OCI-LY1 (cell line): ENCODE data around the gene STK11IP.

ENCODE experiments used
- H2AFZ ChIP-seq: fragments of 200-600 bp; sonication (generic), shearing (Covaris generic); 2 replicates; pipeline ENCODE4 v1.6.0; 2014; ENCODE audit warnings: antibody characterized with exemption, mild to moderate bottlenecking, low read length
- H3F3A ChIP-seq: fragments of 200-600 bp; sonication (generic), shearing (Covaris generic); 2 replicates; pipeline ENCODE4 v1.6.0; 2014; ENCODE audit warnings: mild to moderate bottlenecking, antibody characterized with exemption, low read length, moderate library complexity; ENCODE audit not compliant: insufficient read depth
- H3K27ac ChIP-seq: fragments of 200-600 bp; sonication (generic); 2 replicates; pipeline ENCODE4 v1.5.1; 2014; ENCODE audit warnings: low read length, mixed run types, mild to moderate bottlenecking, low read depth; ENCODE audit not compliant: poor library complexity, severe bottlenecking
- H3K27me3 ChIP-seq: fragments of 200-600 bp; sonication (generic); 2 replicates; pipeline ENCODE4 v1.6.0; 2014; ENCODE audit warnings: antibody characterized with exemption, mild to moderate bottlenecking, low read length, moderate library complexity; ENCODE audit not compliant: insufficient read depth
- H3K36me3 ChIP-seq: fragments of 200-600 bp; sonication (generic); 2 replicates; pipeline ENCODE4 v1.6.1; 2014; ENCODE audit warnings: mild to moderate bottlenecking, antibody characterized with exemption, low read length, moderate library complexity, mixed read lengths; ENCODE audit not compliant: insufficient read depth
- H3K4me1 ChIP-seq: fragments of 200-600 bp; sonication (generic); 2 replicates; pipeline ENCODE4 v1.5.1; 2014; ENCODE audit warnings: mild to moderate bottlenecking, low read length, moderate library complexity; ENCODE audit not compliant: insufficient read depth, severe bottlenecking
- H3K4me2 ChIP-seq: fragments of 200-600 bp; sonication (generic), shearing (Covaris generic); 2 replicates; pipeline ENCODE4 v1.6.1; 2014; ENCODE audit warnings: low read length
- H3K4me3 ChIP-seq: fragments of 200-600 bp; sonication (generic); 2 replicates; pipeline ENCODE4 v1.5.1; 2014; ENCODE audit warnings: low read length, low read depth, mild to moderate bottlenecking, mixed read lengths; ENCODE audit not compliant: poor library complexity, severe bottlenecking
- H3K79me2 ChIP-seq: fragments of 200-600 bp; shearing (Covaris generic); 2 replicates; pipeline ENCODE4 v1.6.1; 2016; ENCODE audit warnings: mixed run types, low read length, mixed read lengths; ENCODE audit not compliant: insufficient read depth
- H3K9ac ChIP-seq: fragments of 200-600 bp; sonication (generic), shearing (Covaris generic); 2 replicates; pipeline ENCODE4 v1.6.1; 2014; ENCODE audit warnings: mild to moderate bottlenecking, low read length, mixed read lengths
- H3K9me2 ChIP-seq: fragments of 200-600 bp; sonication (generic), shearing (Covaris generic); 2 replicates; pipeline ENCODE4 v1.6.1; 2014; ENCODE audit warnings: low read depth, mild to moderate bottlenecking, low read length, mixed read lengths
- H3K9me3 ChIP-seq: fragments of 200-600 bp; shearing (Covaris generic); 2 replicates; pipeline ENCODE4 v1.6.1; 2014; ENCODE audit warnings: low read length, mixed read lengths
- H4K20me1 ChIP-seq: fragments of 200-600 bp; sonication (generic), shearing (Covaris generic); 2 replicates; pipeline ENCODE4 v1.6.0; 2016; ENCODE audit warnings: mild to moderate bottlenecking, low read length; ENCODE audit not compliant: insufficient read depth
- EZH2 ChIP-seq: fragments of 200-600 bp; sonication (generic), shearing (Covaris generic); IDR thresholded peaks from 2 replicates; pipeline ENCODE4 v1.8.0; 2017; ENCODE audit warnings: borderline replicate concordance, mixed run types, mild to moderate bottlenecking, antibody characterized with exemption, low read length, moderate library complexity, mixed read lengths
- TF ChIP-seq, protein P1 (sequence below): fragments of 200-600 bp; sonication (generic), shearing (Covaris generic); IDR thresholded peaks from 2 replicates; pipeline ENCODE4 v1.5.1; 2017; ENCODE audit warnings: mild to moderate bottlenecking, antibody characterized with exemption, low read length, moderate library complexity, mixed read lengths

The STK11IP gene

DNA sequence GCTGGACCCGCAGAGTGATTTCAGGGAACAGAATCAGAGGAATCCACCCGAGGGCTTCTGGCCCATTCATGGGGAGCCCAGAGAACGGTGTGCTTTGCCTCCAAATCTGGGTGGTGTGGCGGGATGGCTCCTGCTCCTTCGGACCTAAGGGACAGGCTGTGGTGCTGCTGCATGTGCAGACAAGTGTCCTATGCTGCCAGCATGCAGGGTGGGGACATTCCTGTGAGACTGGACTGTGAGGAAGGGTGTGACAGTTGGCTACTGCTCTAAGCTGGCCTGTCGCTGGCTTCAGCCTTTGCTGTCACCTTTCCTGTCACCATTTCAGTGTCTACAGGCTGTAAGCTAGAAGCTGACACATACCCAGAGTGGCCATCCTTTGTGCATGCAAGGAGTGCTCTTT, 26.9 kb downstream of the STK11IP start:
- Histone ChIP-seq H4K20me1 (no peaks in the 10 kb centered on the region), H3K9ac (no peak overlapping the region), H3K4me2 (no peak overlapping the region), H2AFZ (no peak overlapping the region), H3K79me2 (no peaks in the 10 kb centered on the region), H3K36me3 (no peaks in the 10 kb centered on the region), H3K9me2 (no peaks in the 10 kb centered on the region), H3F3A (no peaks in the 10 kb centered on the region), H3K9me3 (no peaks in the 10 kb centered on the region), H3K27ac (no peak overlapping the region), H3K4me1 (peaks cover 5% of the 10 kb centered on the region), H3K4me3 (no peak overlapping the region), H3K27me3 (peaks cover 6% of the 10 kb centered on the region; the same call in 1 of the 2 replicates)
- TF ChIP-seq EZH2 = no peak
- TF ChIP-seq, protein P1, sequence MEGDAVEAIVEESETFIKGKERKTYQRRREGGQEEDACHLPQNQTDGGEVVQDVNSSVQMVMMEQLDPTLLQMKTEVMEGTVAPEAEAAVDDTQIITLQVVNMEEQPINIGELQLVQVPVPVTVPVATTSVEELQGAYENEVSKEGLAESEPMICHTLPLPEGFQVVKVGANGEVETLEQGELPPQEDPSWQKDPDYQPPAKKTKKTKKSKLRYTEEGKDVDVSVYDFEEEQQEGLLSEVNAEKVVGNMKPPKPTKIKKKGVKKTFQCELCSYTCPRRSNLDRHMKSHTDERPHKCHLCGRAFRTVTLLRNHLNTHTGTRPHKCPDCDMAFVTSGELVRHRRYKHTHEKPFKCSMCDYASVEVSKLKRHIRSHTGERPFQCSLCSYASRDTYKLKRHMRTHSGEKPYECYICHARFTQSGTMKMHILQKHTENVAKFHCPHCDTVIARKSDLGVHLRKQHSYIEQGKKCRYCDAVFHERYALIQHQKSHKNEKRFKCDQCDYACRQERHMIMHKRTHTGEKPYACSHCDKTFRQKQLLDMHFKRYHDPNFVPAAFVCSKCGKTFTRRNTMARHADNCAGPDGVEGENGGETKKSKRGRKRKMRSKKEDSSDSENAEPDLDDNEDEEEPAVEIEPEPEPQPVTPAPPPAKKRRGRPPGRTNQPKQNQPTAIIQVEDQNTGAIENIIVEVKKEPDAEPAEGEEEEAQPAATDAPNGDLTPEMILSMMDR = no peak

GRCh38 chr2:219625179-219625578, 27.5 kb downstream of the STK11IP start:
- Histone ChIP-seq H3K79me2 (no peaks in the 10 kb centered on the region), H3F3A (no peaks in the 10 kb centered on the region), H3K9ac (no peak overlapping the region), H3K27ac (no peak overlapping the region), H3K36me3 (no peaks in the 10 kb centered on the region), H2AFZ (no peak overlapping the region), H3K9me2 (no peaks in the 10 kb centered on the region), H3K4me2 (no peak overlapping the region), H4K20me1 (no peaks in the 10 kb centered on the region), H3K4me3 (no peak overlapping the region), H3K4me1 (peaks cover 5% of the 10 kb centered on the region), H3K27me3 (peaks cover 6% of the 10 kb centered on the region; the same call in 1 of the 2 replicates), H3K9me3 (no peaks in the 10 kb centered on the region)
- no peak for TF ChIP-seq EZH2
- TF ChIP-seq, protein P1 = no peak

DNA sequence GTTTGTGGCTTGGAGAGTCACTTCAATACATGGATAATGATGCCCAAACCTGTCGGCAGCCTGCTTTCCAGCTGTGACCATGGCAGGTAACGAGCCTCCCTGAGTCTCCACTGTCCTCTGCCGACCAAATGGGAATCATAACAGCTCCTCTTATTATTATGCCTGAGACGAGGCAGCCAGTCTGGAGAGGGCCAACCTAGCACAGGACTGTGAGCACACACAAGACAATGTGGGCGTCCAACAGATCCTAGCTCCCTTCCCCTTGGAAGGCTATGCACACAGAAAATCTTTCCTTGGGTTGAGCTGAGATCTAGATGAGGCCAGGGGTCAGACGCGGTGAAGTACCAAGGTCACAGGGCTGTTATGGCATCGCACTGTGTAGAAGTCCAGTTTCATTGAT, 28.9 kb downstream of the STK11IP start:
- no peaks in the 10 kb centered on the region for H3K79me2 ChIP-seq
- H3K9ac ChIP-seq = no peak overlapping the region
- H2AFZ ChIP-seq = no peak overlapping the region
- H3F3A ChIP-seq = no peaks in the 10 kb centered on the region
- TF ChIP-seq, protein P1 = no peak
- H3K27ac ChIP-seq = no peak overlapping the region
- H4K20me1 ChIP-seq = no peaks in the 10 kb centered on the region
- peaks cover 6% of the 10 kb centered on the region; the same call in 1 of the 2 replicates for H3K27me3 ChIP-seq
- no peaks in the 10 kb centered on the region for H3K9me2 ChIP-seq
- no peak overlapping the region for H3K4me2 ChIP-seq
- H3K9me3 ChIP-seq = no peaks in the 10 kb centered on the region
- no peak overlapping the region for H3K4me3 ChIP-seq
- H3K36me3 ChIP-seq = no peaks in the 10 kb centered on the region
- peaks cover 5% of the 10 kb centered on the region for H3K4me1 ChIP-seq
